HFF-Myc (cell line): Measurements from ENCODE around the gene TBC1D19.

Experiments
- DNase-seq: peaks from one replicate; pipeline ENCODE4 v3.0.0-alpha.2; 2011; ENCODE audit warnings: low read depth; ENCODE audit errors: extremely low read depth
- H3K4me3 ChIP-seq: replicated peaks from 2 replicates; pipeline ENCODE4 v1.5.1; 2011; ENCODE audit warnings: low read depth, mild to moderate bottlenecking, control low read depth, low read length
- CTCF ChIP-seq: IDR thresholded peaks from 2 replicates; pipeline ENCODE4 v1.5.1; 2012; ENCODE audit warnings: mild to moderate bottlenecking, low read depth, low read length, control low read depth; ENCODE audit errors: missing control alignments

TBC1D19 gene

GRCh38 chr4:26764231-26764630, 180.3 kb downstream of the TBC1D19 start:
- DNase-seq, result no peak
- TF ChIP-seq CTCF, result no peak
- no peak overlapping the region for H3K4me3 ChIP-seq

- no peak for TF ChIP-seq CTCF
- no peak overlapping the region for H3K4me3 ChIP-seq
- no peak for DNase-seq
Observed at GRCh38 chr4:26765515-26765914, 181.6 kb downstream of the TBC1D19 start.

- no peak overlapping the region for H3K4me3 ChIP-seq
- no peak for TF ChIP-seq CTCF
- DNase-seq, result no peak
Observed at GRCh38 chr4:26766141-26766540, 182.3 kb downstream of the TBC1D19 start.

GRCh38 chr4:26772096-26772873, 188.4 kb downstream of the TBC1D19 start:
- DNase-seq, result no peak
- no peak for TF ChIP-seq CTCF
- no peak overlapping the region for H3K4me3 ChIP-seq

GRCh38 chr4:26779224-26779623, 195.3 kb downstream of the TBC1D19 start:
- no peak for TF ChIP-seq CTCF
- no peak overlapping the region for H3K4me3 ChIP-seq
- no peak for DNase-seq

GRCh38 chr4:26779674-26780073, 195.8 kb downstream of the TBC1D19 start:
- H3K4me3 ChIP-seq, result no peak overlapping the region
- no peak for TF ChIP-seq CTCF
- no peak for DNase-seq

GRCh38 chr4:26780539-26780938, 196.7 kb downstream of the TBC1D19 start:
- peak; percentile 54 for DNase-seq
- no peak overlapping the region for H3K4me3 ChIP-seq
- TF ChIP-seq CTCF, result no peak
